OCI-LY7 (cell line): ENCODE results near the gene TNK1.

ENCODE experiments used
- CTCF ChIP-seq: fragments of 200-600 bp; sonication (generic); conservative IDR thresholded peaks from 2 replicates; pipeline ENCODE4 v1.5.1; 2014; ENCODE audit warnings: mild to moderate bottlenecking, antibody characterized with exemption, low read length, moderate library complexity, mixed read lengths
- EZH2phosphoT487 ChIP-seq: fragments of 200-600 bp; sonication (generic); IDR thresholded peaks from 2 replicates; pipeline ENCODE4 v1.6.1; 2018; ENCODE audit warnings: low read depth, borderline replicate concordance, mild to moderate bottlenecking, mixed run types, antibody characterized with exemption, low read length, moderate library complexity, mixed read lengths

GRCh38 chr17:7414837-7415236 is 33.9 kb downstream of the TNK1 start:
- no peak for TF ChIP-seq CTCF
- TF ChIP-seq EZH2phosphoT487 = no peak
